Left renal cortex interstitium (tissue), 4 donors: ENCODE measurements around the gene DNAJC3. TPM values are rescaled to one million over a fixed set of nuclear protein-coding genes. Genes with fewer than 3 reads are reported as not detected.
A peak's percentile ranks its signal among the peaks of the same experiment; 100 is the strongest.

Source experiments
- DNase-seq, 4 donors: peaks; one replicate each; pipeline ENCODE4 v3.0.0-alpha.2; 2013; ENCODE audit warnings: low read depth in 4 of 4, low spot score in 2 of 4, missing footprints in 1 of 4
- polyA plus RNA-seq, 4 donors: library from polyadenylated mRNA; unstranded; fragments of 120-200 nt; gene quantifications; one replicate each; pipeline ENCODE4 v1.2.1, GENCODE V29; 2013; ENCODE audit not compliant: insufficient read length in 4 of 4

Gene DNAJC3
- polyA plus RNA-seq, 4 donors, result 32.7 to 45.2 (median 39.8) TPM

DNA sequence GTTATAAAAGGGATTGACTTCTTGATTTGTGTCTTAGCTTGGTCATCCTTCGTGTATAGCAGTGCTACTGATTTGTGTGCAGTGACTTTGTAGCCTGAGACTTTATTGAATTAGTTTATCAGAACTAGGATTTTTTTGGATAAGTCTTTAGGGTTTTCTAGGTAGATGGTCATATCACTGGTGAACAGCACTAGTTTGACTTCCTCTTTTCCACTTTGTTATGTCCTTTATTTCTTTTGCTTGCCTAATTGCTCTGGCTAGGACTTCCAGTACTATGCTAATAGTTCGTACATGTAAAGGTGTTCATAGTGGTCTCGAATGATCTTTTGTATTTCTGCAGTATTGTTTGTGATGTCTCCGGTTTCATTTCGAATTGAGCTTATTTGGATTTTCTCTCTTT lies 145.4 kb downstream of the DNAJC3 start:
- no peak for DNase-seq

DNA sequence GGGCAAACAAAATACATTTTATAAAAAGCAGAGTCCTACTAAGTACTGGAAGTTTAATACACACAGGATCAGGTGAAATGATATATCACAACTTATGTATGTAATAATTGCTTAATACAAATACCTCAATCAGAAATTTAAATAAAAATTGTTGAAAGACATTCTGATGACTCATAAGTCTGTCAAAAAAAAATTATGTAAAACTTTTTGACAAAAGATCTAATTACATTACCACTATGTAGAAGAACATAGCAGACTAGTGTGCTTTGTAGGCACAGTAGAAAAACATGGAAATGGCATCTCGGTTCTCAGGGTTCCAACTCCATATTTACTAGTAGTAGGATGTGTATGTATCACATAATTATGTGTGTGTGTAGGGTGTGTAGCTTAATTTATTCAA lies 156.2 kb downstream of the DNAJC3 start:
- no peak for DNase-seq

DNA sequence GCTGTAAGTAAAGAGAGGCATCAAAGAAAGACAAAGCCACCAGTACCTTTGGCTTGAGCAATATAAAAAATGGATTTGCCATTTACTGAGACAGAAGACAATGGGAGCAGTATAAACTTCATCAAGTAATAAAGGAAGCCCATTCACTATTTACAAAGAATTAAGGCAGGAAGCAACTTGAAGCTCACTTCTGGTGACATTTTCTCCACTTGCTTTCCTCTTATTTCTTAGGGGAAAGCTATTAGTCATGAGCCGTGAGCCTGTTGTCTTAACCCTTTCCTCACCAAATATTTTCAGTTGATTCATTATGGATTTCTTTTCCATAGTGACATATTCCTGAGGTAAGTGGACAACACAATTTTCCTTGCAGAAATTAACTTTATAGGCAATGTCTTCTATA lies 156.8 kb downstream of the DNAJC3 start:
- DNase-seq, result no peak

DNA sequence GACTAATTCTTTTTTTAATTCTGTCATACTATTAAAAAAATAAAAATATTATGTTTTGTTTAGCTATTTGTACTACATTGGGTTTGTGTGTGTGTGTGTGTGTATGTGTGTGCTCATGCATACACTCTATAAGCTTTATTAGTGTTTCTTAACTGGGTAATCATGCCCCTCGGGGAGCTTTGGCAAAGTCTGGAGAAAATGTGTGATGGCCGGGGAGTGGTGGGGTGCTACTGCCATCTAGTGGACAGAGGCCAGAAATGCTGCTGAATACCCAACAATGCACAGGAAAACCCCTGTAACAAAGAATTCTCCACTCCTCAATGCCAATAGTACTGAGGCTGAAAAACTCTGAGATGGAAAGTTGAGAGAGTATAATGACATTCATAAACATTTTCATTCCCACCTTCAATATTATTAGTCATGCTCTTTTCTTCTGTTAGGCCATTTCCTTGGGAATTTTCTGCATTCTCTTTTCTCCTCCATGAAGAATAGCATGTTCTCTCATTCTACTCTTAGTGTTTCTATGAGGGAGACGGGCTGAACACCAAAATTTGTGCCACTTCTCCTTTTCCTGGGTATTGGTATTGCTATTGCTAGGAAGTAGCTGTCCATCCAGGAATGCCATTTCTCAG lies 157.3 kb downstream of the DNAJC3 start:
- peak in 3 of 4 donors; percentile 44 to 63 (median 52) for DNase-seq

DNA sequence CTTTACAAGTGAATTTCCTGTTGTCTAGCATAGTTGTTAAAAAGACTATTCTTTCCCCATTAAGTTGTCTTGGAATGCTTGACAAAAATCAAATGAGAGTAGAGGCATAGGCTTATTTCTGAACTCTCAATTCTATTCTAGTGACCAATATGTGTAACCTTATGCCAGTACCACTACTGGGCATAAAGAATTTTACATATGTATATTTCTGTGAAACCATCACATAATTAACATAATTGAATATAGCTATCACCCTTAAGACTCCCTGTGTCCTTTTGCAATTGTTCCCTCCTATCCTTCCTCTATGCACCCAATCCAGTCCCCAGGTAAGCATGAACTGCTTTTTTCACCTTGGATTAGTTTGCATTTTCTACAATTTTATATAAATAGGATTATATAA lies 165.0 kb downstream of the DNAJC3 start:
- DNase-seq, result no peak

DNA sequence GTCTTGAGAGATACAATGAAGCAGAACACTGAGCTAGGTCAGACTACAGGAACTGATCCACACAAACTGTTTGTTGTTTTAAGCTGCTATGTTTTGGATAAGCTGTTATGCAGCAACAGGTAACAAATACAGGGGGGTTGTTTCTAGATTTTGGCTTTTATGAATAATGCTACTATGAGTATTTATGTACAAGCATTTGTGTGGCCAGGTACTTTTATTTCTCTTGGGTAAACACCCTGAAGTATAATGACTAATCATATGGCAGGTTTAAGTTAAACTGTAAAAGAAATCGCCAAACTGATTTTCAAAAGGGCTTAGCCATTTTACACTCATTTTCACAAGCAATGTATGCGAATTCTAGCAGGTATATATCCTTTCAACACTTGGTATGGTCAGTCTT lies 166.0 kb downstream of the DNAJC3 start:
- DNase-seq, result no peak

Other genes with a start within 250 kb of the DNAJC3 start
- gene CLDN10, start 124.4 kb upstream of the DNAJC3 start, polyA plus RNA-seq, result 100 to 1,000 TPM in 3 of 4 donors, 10 to 100 TPM in 1; 89.2 to 124 (median 112) TPM
- gene DZIP1, start 32.4 kb upstream of the DNAJC3 start, polyA plus RNA-seq, result 10 to 100 TPM; 55.5 to 85.2 (median 67.3) TPM